ENCODE measurements around the gene SLC7A11. TPM values are rescaled to one million over a fixed set of nuclear protein-coding genes. Genes with fewer than 3 reads are reported as not detected.

The SLC7A11 gene
- total RNA-seq, 2 donors from 2014 or later, result 3.3 to 3.4 TPM

GRCh38 chr4:138275963-138276621, 33.9 kb upstream of the SLC7A11 start:
- ATAC-seq, result no peak
- Histone ChIP-seq H3K9me3 (no peaks in the 10 kb centered on the region), H3K4me1 (no peaks in the 10 kb centered on the region), H3K27ac (no peak overlapping the region), H3K36me3 (replicated peaks in 1 of 2; ENCODE audit: insufficient read depth in 1 of 2, low read depth in 2 of 2) (no peaks in the 10 kb centered on the region), H3K4me3 (no peak overlapping the region), H3K27me3 (no peaks in the 10 kb centered on the region)
- WGBS, 2 donors, result 76 to 90% methylated on average over 3 of the region's 3 CpGs
- DNase-seq, result no peak
- intact Hi-C loops (cut with DNase I), result no loop called here
- TF ChIP-seq POLR2A (IDR thresholded peaks at IDR 0.05) (no peak), CTCF (IDR thresholded peaks at IDR 0.05) (no peak)

- no peak for DNase-seq
These were observed 33.1 kb upstream of the SLC7A11 start for GRCh38 chr4:138275216-138275615.

GRCh38 chr4:138269175-138269574, 27.0 kb upstream of the SLC7A11 start:
- no peak overlapping the region for H3K4me3 ChIP-seq

More at GRCh38 chr4:138275216-138275615, 33.1 kb upstream of the SLC7A11 start:
- Histone ChIP-seq H3K4me3 (no peak overlapping the region), H3K27me3 (no peaks in the 10 kb centered on the region), H3K27ac (no peak overlapping the region), H3K4me1 (no peaks in the 10 kb centered on the region), H3K9me3 (no peaks in the 10 kb centered on the region), H3K36me3 (replicated peaks in 1 of 2; ENCODE audit: insufficient read depth in 1 of 2, low read depth in 2 of 2) (no peaks in the 10 kb centered on the region)
- intact Hi-C loops (cut with DNase I), result no loop called here
- 91 to 92% methylated on average over 1 of the region's 1 CpG for WGBS, 2 donors
- no peak for TF ChIP-seq CTCF (IDR thresholded peaks at IDR 0.05)
- TF ChIP-seq POLR2A (IDR thresholded peaks at IDR 0.05), result no peak
- no peak for ATAC-seq

GRCh38 chr4:138267835-138268234, 25.7 kb upstream of the SLC7A11 start:
- Histone ChIP-seq H3K36me3 (replicated peaks in 1 of 2; ENCODE audit: insufficient read depth in 1 of 2, low read depth in 2 of 2) (no peaks in the 10 kb centered on the region), H3K27ac (no peak overlapping the region), H3K4me3 (no peak overlapping the region), H3K4me1 (no peaks in the 10 kb centered on the region), H3K27me3 (no peaks in the 10 kb centered on the region), H3K9me3 (no peaks in the 10 kb centered on the region)
- ATAC-seq (no peak), DNase-seq (no peak)
- TF ChIP-seq POLR2A (IDR thresholded peaks at IDR 0.05), result no peak
- TF ChIP-seq CTCF (IDR thresholded peaks at IDR 0.05), result no peak
- intact Hi-C loops (cut with DNase I), result no loop called here

More at GRCh38 chr4:138269175-138269574, 27.0 kb upstream of the SLC7A11 start:
- no peaks in the 10 kb centered on the region for H3K36me3 ChIP-seq (replicated peaks in 1 of 2; ENCODE audit: insufficient read depth in 1 of 2, low read depth in 2 of 2)
- intact Hi-C loops (cut with DNase I), result no loop called here
- TF ChIP-seq CTCF (IDR thresholded peaks at IDR 0.05), result no peak
- no peak for TF ChIP-seq POLR2A (IDR thresholded peaks at IDR 0.05)
- no peaks in the 10 kb centered on the region for H3K27me3 ChIP-seq
- H3K9me3 ChIP-seq, result no peaks in the 10 kb centered on the region
- no peaks in the 10 kb centered on the region for H3K4me1 ChIP-seq
- ATAC-seq (no peak), DNase-seq (no peak)
- H3K27ac ChIP-seq, result no peak overlapping the region

- WGBS, 2 donors, result 73 to 74% methylated on average over 5 of the region's 5 CpGs
- no peaks in the 10 kb centered on the region for H3K27me3 ChIP-seq
- intact Hi-C loops (cut with DNase I), result no loop called here
- no peak overlapping the region for H3K4me3 ChIP-seq
- ATAC-seq (no peak), DNase-seq (no peak)
- H3K36me3 ChIP-seq (replicated peaks in 1 of 2; ENCODE audit: insufficient read depth in 1 of 2, low read depth in 2 of 2), result no peaks in the 10 kb centered on the region
- no peaks in the 10 kb centered on the region for H3K4me1 ChIP-seq
- no peaks in the 10 kb centered on the region for H3K9me3 ChIP-seq
- no peak overlapping the region for H3K27ac ChIP-seq
- TF ChIP-seq POLR2A (IDR thresholded peaks at IDR 0.05) (no peak), CTCF (IDR thresholded peaks at IDR 0.05) (no peak)
These were observed 24.8 kb upstream of the SLC7A11 start for GRCh38 chr4:138266948-138267347.

Measured in body of pancreas (tissue), 4 donors.